ENCODE data around the gene GGCT.

- TF ChIP-seq CTCF (IDR thresholded peaks at IDR 0.05), result no peak
- no peak for TF ChIP-seq POLR2A (IDR thresholded peaks at IDR 0.05)
Observed at GRCh38 chr7:30552330-30552729, 47.7 kb upstream of the GGCT start.
